IMR-90 (cell line): ENCODE data around the gene SLX4IP.

Source experiments
- BHLHE40 ChIP-seq: fragments of 150-350 bp; IDR thresholded peaks from 2 replicates; pipeline ENCODE4 v1.6.1; 2016; ENCODE audit warnings: mild to moderate bottlenecking, low read depth, low read length
- CHD1 ChIP-seq: IDR thresholded peaks from 2 replicates; pipeline ENCODE4 v1.6.1; 2012; ENCODE audit warnings: low read depth, low read length, improper control_type of control experiment
- CTCF ChIP-seq: conservative IDR thresholded peaks from 2 replicates; pipeline ENCODE4 v1.5.1; 2012; ENCODE audit warnings: mild to moderate bottlenecking, low read depth, low read length, improper control_type of control experiment
- ELK1 ChIP-seq: fragments of 150-350 bp; IDR thresholded peaks from 2 replicates; pipeline ENCODE4 v1.6.1; 2016; ENCODE audit warnings: low read depth, mild to moderate bottlenecking, low read length, moderate library complexity, borderline replicate concordance
- MXI1 ChIP-seq: IDR thresholded peaks from 2 replicates; pipeline ENCODE4 v1.6.1; 2012; ENCODE audit warnings: low read depth, mild to moderate bottlenecking, low read length, moderate library complexity, borderline replicate concordance
- NFE2L2 ChIP-seq: fragments of 150-350 bp; IDR thresholded peaks from 2 replicates; pipeline ENCODE4 v1.6.1; 2016; ENCODE audit warnings: low read depth, mild to moderate bottlenecking, low read length
- POLR2A ChIP-seq: IDR thresholded peaks from 2 replicates; pipeline ENCODE4 v1.6.1; 2012; ENCODE audit warnings: mild to moderate bottlenecking, low read depth, low read length
- RAD21 ChIP-seq: IDR thresholded peaks from 2 replicates; pipeline ENCODE4 v1.6.1; 2012; ENCODE audit warnings: low read length, improper control_type of control experiment
- RCOR1 ChIP-seq: IDR thresholded peaks from 2 replicates; pipeline ENCODE4 v1.6.1; 2012; ENCODE audit warnings: mild to moderate bottlenecking, low read length, improper control_type of control experiment; ENCODE audit not compliant: insufficient replicate concordance
- SMC3 ChIP-seq: fragments of 150-350 bp; IDR thresholded peaks from 2 replicates; pipeline ENCODE4 v1.6.1; 2016; ENCODE audit warnings: low read depth, mild to moderate bottlenecking, antibody characterized with exemption, low read length, moderate library complexity
- TF ChIP-seq, protein P1 (sequence below): fragments of 150-350 bp; IDR thresholded peaks from 2 replicates; pipeline ENCODE4 v1.6.1; 2017; ENCODE audit warnings: mild to moderate bottlenecking, antibody characterized with exemption, low read length, low read depth

DNA sequence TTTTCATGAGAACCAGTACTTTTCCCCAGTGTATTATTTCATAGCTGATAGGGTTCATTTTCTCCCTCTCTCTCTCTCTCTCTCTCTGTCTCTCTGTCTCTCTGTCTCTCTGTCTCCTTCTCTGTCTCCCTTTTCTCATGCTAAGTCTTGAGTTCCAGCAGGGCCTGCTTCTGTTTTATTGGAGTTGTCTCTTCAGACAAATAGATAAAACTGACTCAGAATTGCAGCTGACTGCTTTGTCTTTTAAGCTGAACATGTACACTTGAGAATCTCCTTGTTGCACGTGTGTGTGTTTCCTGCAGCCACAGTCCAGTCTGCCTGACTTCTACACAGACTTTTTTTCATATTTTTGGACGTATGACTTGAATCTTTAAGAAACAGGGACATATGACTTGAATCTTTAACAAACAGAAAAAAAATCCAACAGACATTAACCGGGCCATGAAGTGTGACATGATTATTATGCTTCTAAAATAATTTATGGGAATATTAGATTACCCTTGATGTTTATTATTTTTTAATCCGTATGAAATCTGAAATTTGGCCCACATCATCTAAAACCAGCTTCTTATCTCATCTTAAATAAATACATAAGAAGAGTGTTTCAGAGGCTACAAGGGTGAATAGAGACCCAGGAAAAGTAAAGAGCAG lies 167.2 kb downstream of the SLX4IP start:
- no peak for TF ChIP-seq CTCF
- no peak for TF ChIP-seq RAD21
- no peak for TF ChIP-seq RCOR1
- no peak for TF ChIP-seq POLR2A
- TF ChIP-seq CHD1, result no peak
- TF ChIP-seq MXI1, result no peak
- TF ChIP-seq SMC3, result no peak
- TF ChIP-seq NFE2L2, result no peak
- no peak for TF ChIP-seq ELK1
- TF ChIP-seq BHLHE40, result no peak
- TF ChIP-seq, protein P1, sequence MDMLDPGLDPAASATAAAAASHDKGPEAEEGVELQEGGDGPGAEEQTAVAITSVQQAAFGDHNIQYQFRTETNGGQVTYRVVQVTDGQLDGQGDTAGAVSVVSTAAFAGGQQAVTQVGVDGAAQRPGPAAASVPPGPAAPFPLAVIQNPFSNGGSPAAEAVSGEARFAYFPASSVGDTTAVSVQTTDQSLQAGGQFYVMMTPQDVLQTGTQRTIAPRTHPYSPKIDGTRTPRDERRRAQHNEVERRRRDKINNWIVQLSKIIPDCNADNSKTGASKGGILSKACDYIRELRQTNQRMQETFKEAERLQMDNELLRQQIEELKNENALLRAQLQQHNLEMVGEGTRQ, result no peak
